Measurements from ENCODE around the gene COX7B2.

The COX7B2 gene

GRCh38 chr4:46950826-46951225 is 41.8 kb upstream of the COX7B2 start:
- H3K4me2 ChIP-seq (ENCODE audit: low read depth, low read length, poor library complexity, severe bottlenecking): no peak overlapping the region
- TF ChIP-seq CTCF (IDR thresholded peaks at IDR 0.05; ENCODE audit: insufficient read depth, low read length, poor library complexity, severe bottlenecking) (no peak), EZH2phosphoT487 (conservative IDR thresholded peaks at IDR 0.05; ENCODE audit: low read length) (no peak)
- no peak overlapping the region for H3K9ac ChIP-seq (ENCODE audit: low read length)
- H3K9me3 ChIP-seq (ENCODE audit: insufficient read depth, low read length): no peaks in the 10 kb centered on the region
- no peak overlapping the region for H3K27ac ChIP-seq (ENCODE audit: low read depth, low read length)
- H4K20me1 ChIP-seq (ENCODE audit: low read depth, low read length): no peaks in the 10 kb centered on the region
- no peak overlapping the region for H2AFZ ChIP-seq (ENCODE audit: low read depth, low read length, severe bottlenecking)
- no peaks in the 10 kb centered on the region for H3K36me3 ChIP-seq (ENCODE audit: low read length)
- no peaks in the 10 kb centered on the region for H3K79me2 ChIP-seq (ENCODE audit: insufficient read depth, low read length)
- no peak overlapping the region for H3K4me3 ChIP-seq (ENCODE audit: insufficient read depth, low read length, poor library complexity, severe bottlenecking)
- H3K9me2 ChIP-seq (replicated peaks; ENCODE audit: insufficient read depth, low read length): no peaks in the 10 kb centered on the region
- H3K27me3 ChIP-seq (ENCODE audit: low read length): no peaks in the 10 kb centered on the region; the same call in 1 of the 2 replicates
- H3F3A ChIP-seq (ENCODE audit: insufficient read depth): no peaks in the 10 kb centered on the region

- Histone ChIP-seq H3K27me3 (ENCODE audit: low read length) (no peaks in the 10 kb centered on the region; the same call in 1 of the 2 replicates), H3F3A (ENCODE audit: insufficient read depth) (no peaks in the 10 kb centered on the region), H3K9me2 (replicated peaks; ENCODE audit: insufficient read depth, low read length) (no peaks in the 10 kb centered on the region), H3K4me2 (ENCODE audit: low read depth, low read length, poor library complexity, severe bottlenecking) (no peak overlapping the region), H3K9me3 (ENCODE audit: insufficient read depth, low read length) (no peaks in the 10 kb centered on the region), H3K36me3 (ENCODE audit: low read length) (no peaks in the 10 kb centered on the region), H4K20me1 (ENCODE audit: low read depth, low read length) (no peaks in the 10 kb centered on the region), H3K79me2 (ENCODE audit: insufficient read depth, low read length) (no peaks in the 10 kb centered on the region), H3K9ac (ENCODE audit: low read length) (no peak overlapping the region), H3K4me3 (ENCODE audit: insufficient read depth, low read length, poor library complexity, severe bottlenecking) (no peak overlapping the region), H3K27ac (ENCODE audit: low read depth, low read length) (no peak overlapping the region), H2AFZ (ENCODE audit: low read depth, low read length, severe bottlenecking) (no peak overlapping the region)
- TF ChIP-seq CTCF (IDR thresholded peaks at IDR 0.05; ENCODE audit: insufficient read depth, low read length, poor library complexity, severe bottlenecking): no peak
- TF ChIP-seq EZH2phosphoT487 (conservative IDR thresholded peaks at IDR 0.05; ENCODE audit: low read length): no peak
Observed at GRCh38 chr4:46949822-46950221, 40.8 kb upstream of the COX7B2 start.

GRCh38 chr4:46947541-46947940 is 38.5 kb upstream of the COX7B2 start:
- Histone ChIP-seq H3K36me3 (ENCODE audit: low read length) (no peaks in the 10 kb centered on the region), H3F3A (ENCODE audit: insufficient read depth) (no peaks in the 10 kb centered on the region), H3K4me2 (ENCODE audit: low read depth, low read length, poor library complexity, severe bottlenecking) (no peak overlapping the region), H3K79me2 (ENCODE audit: insufficient read depth, low read length) (no peaks in the 10 kb centered on the region), H4K20me1 (ENCODE audit: low read depth, low read length) (no peaks in the 10 kb centered on the region), H3K9ac (ENCODE audit: low read length) (no peak overlapping the region), H3K27me3 (ENCODE audit: low read length) (no peaks in the 10 kb centered on the region), H3K4me3 (ENCODE audit: insufficient read depth, low read length, poor library complexity, severe bottlenecking) (no peak overlapping the region), H2AFZ (ENCODE audit: low read depth, low read length, severe bottlenecking) (no peak overlapping the region), H3K9me3 (ENCODE audit: insufficient read depth, low read length) (no peaks in the 10 kb centered on the region), H3K9me2 (replicated peaks; ENCODE audit: insufficient read depth, low read length) (no peaks in the 10 kb centered on the region), H3K27ac (ENCODE audit: low read depth, low read length) (no peak overlapping the region)
- TF ChIP-seq EZH2phosphoT487 (conservative IDR thresholded peaks at IDR 0.05; ENCODE audit: low read length) (no peak), CTCF (IDR thresholded peaks at IDR 0.05; ENCODE audit: insufficient read depth, low read length, poor library complexity, severe bottlenecking) (no peak)

Data from SU-DHL-6 (cell line).